Measurements from ENCODE around the gene TNKS1BP1.
"Not testable (repeated sequence)": the region's sequence is repeated elsewhere in the genome, so short reads cannot be mapped to it uniquely, and the experiment has no call there.

Gene TNKS1BP1

GRCh38 chr11:57300785-57301184 is 24.0 kb downstream of the TNKS1BP1 start:
- H3K9me3 Mint-ChIP-seq, result peaks cover 23% of the 10 kb centered on the region
- peaks cover 77% of the 10 kb centered on the region for H3K36me3 Mint-ChIP-seq (ENCODE audit: low read depth)
- H3K27me3 Mint-ChIP-seq (ENCODE audit: low read depth), result no peaks in the 10 kb centered on the region

GRCh38 chr11:57299150-57299737 is 25.5 kb downstream of the TNKS1BP1 start:
- peaks cover 77% of the 10 kb centered on the region for H3K36me3 Mint-ChIP-seq (ENCODE audit: low read depth)
- H3K4me3 Mint-ChIP-seq, result no peak overlapping the region
- H3K27me3 Mint-ChIP-seq (ENCODE audit: low read depth), result no peaks in the 10 kb centered on the region
- peaks cover 14% of the 10 kb centered on the region for H3K4me1 Mint-ChIP-seq
- peaks cover 23% of the 10 kb centered on the region for H3K9me3 Mint-ChIP-seq
- no peak for TF ChIP-seq CTCF (IDR thresholded peaks at IDR 0.05; ENCODE audit: unreplicated experiment in 3 of 3)
- H3K27ac Mint-ChIP-seq, result no peak overlapping the region

More at GRCh38 chr11:57300785-57301184, 24.0 kb downstream of the TNKS1BP1 start:
- TF ChIP-seq CTCF (IDR thresholded peaks at IDR 0.05; ENCODE audit: unreplicated experiment in 3 of 3), result no peak
- no peak overlapping the region for H3K27ac Mint-ChIP-seq
- H3K4me1 Mint-ChIP-seq, result peaks cover 10% of the 10 kb centered on the region
- no peak overlapping the region for H3K4me3 Mint-ChIP-seq

GRCh38 chr11:57297221-57297620 is 27.5 kb downstream of the TNKS1BP1 start:
- H3K27ac Mint-ChIP-seq, result no peak overlapping the region
- H3K27me3 Mint-ChIP-seq (ENCODE audit: low read depth), result peaks cover 8% of the 10 kb centered on the region
- H3K36me3 Mint-ChIP-seq (ENCODE audit: low read depth), result peaks cover 61% of the 10 kb centered on the region
- no peak overlapping the region for H3K4me3 Mint-ChIP-seq
- peaks cover 16% of the 10 kb centered on the region for H3K4me1 Mint-ChIP-seq
- peaks cover 23% of the 10 kb centered on the region for H3K9me3 Mint-ChIP-seq
- no peak for TF ChIP-seq CTCF (IDR thresholded peaks at IDR 0.05; ENCODE audit: unreplicated experiment in 3 of 3)

- H3K27me3 Mint-ChIP-seq (ENCODE audit: low read depth), result not testable (repeated sequence)
These were observed 28.5 kb downstream of the TNKS1BP1 start for GRCh38 chr11:57296205-57296604.

GRCh38 chr11:57294225-57295131 is 30.3 kb downstream of the TNKS1BP1 start:
- H3K36me3 Mint-ChIP-seq (ENCODE audit: low read depth), result peaks cover 34% of the 10 kb centered on the region
- H3K9me3 Mint-ChIP-seq, result peaks cover 21% of the 10 kb centered on the region
- peak overlapping the region; percentile 74 to 88 (median 76) for H3K27ac Mint-ChIP-seq
- peaks cover 39% of the 10 kb centered on the region for H3K4me1 Mint-ChIP-seq
- TF ChIP-seq CTCF (IDR thresholded peaks at IDR 0.05; ENCODE audit: unreplicated experiment in 3 of 3), result no peak
- H3K4me3 Mint-ChIP-seq, result peak overlapping the region; percentile 7 to 56 (median 50)
- H3K27me3 Mint-ChIP-seq (ENCODE audit: low read depth), result peaks cover 8% of the 10 kb centered on the region

More at GRCh38 chr11:57296205-57296604, 28.5 kb downstream of the TNKS1BP1 start:
- H3K4me3 Mint-ChIP-seq, H3K27ac Mint-ChIP-seq: not testable (repeated sequence)
- peaks cover 51% of the 10 kb centered on the region for H3K36me3 Mint-ChIP-seq (ENCODE audit: low read depth)
- H3K9me3 Mint-ChIP-seq, result peaks cover 23% of the 10 kb centered on the region
- H3K4me1 Mint-ChIP-seq, result peaks cover 25% of the 10 kb centered on the region

- Mint-ChIP-seq H3K4me3 (no peak overlapping the region), H3K27ac (peak overlapping the region; percentile 16 to 70 (median 51)), H3K4me1 (peaks cover 54% of the 10 kb centered on the region), H3K36me3 (ENCODE audit: low read depth) (no peaks in the 10 kb centered on the region), H3K9me3 (no peaks in the 10 kb centered on the region), H3K27me3 (ENCODE audit: low read depth) (peaks cover 12% of the 10 kb centered on the region)
- TF ChIP-seq CTCF (IDR thresholded peaks at IDR 0.05; ENCODE audit: unreplicated experiment in 3 of 3), result no peak
These were observed 34.5 kb downstream of the TNKS1BP1 start for GRCh38 chr11:57290288-57290687.

Data from nephron (organoid).